Uterus (tissue), 4 donors: ENCODE measurements around the gene PRRG2. TPM values are rescaled to one million over a fixed set of nuclear protein-coding genes. Genes with fewer than 3 reads are reported as not detected.

Experiments
- DNase-seq, 2 donors: peaks; one replicate each; pipeline ENCODE4 v3.0.0-alpha.2; 2019 to 2020
- H3K27ac ChIP-seq, 2 donors: fragments of 200-600 bp; sonication (generic); 1 replicate in 1 of 2; 2 replicates in 1 of 2; pipeline ENCODE4 v1.5.1; 2016 to 2018
- H3K27me3 ChIP-seq, 2 donors: fragments of 200-600 bp; sonication (generic); one replicate each; pipeline ENCODE4 v1.5.1; 2018 to 2019; ENCODE audit warnings: control low read depth in 1 of 2
- H3K36me3 ChIP-seq, 2 donors: fragments of 200-600 bp; sonication (generic); one replicate each; pipeline ENCODE4 v1.5.1; 2019; ENCODE audit warnings: control low read depth in 1 of 2
- H3K4me1 ChIP-seq, 2 donors: fragments of 200-600 bp; sonication (generic); one replicate each; pipeline ENCODE4 v1.5.1; 2018 to 2019; ENCODE audit warnings: control low read depth in 1 of 2
- H3K4me3 ChIP-seq, 2 donors: fragments of 200-600 bp; sonication (generic); 1 replicate in 1 of 2; 2 replicates in 1 of 2; pipeline ENCODE4 v1.5.1; 2018 to 2019; ENCODE audit warnings: mild to moderate bottlenecking in 1 of 2
- H3K9me3 ChIP-seq, 2 donors: fragments of 200-600 bp; sonication (generic); one replicate each; pipeline ENCODE4 v1.5.1; 2019; ENCODE audit warnings: control low read depth in 1 of 2
- CTCF ChIP-seq, 4 experiments: fragments of 200-600 bp in 2 of 4; fragments of 450-650 bp in 2 of 4; sonication (generic) in 2 of 4; IDR thresholded peaks; one replicate each; pipeline ENCODE4 v1.5.1; 2016 to 2019; ENCODE audit warnings: antibody characterized with exemption in 4 of 4, mild to moderate bottlenecking in 2 of 4, moderate library complexity in 1 of 4
- POLR2A ChIP-seq, 2 donors: fragments of 450-650 bp; IDR thresholded peaks; one replicate each; pipeline ENCODE4 v1.6.1; 2016; ENCODE audit warnings: antibody characterized with exemption in 2 of 2, mild to moderate bottlenecking in 1 of 2, moderate library complexity in 1 of 2
- intact Hi-C: fragments of 100-400 bp; cut with DNase I; formaldehyde crosslinking; loops from one replicate; pipeline ENCODE4 v1.15.1; 2023; ENCODE audit warnings: low total_unique reads
- total RNA-seq, 4 donors: library from RNA; depleted of rRNA in 3 of 4; stranded (reverse); fragments of >200 nt in 3 of 4; gene quantifications; one replicate each; pipeline versions ENCODE4 v1.1.0 to v1.2.4, GENCODE V29; 2014 to 2023
- donor health status: DM: yes; HTN: yes; CAD: no.

The PRRG2 gene
- total RNA-seq, 4 donors from 2014 or later = 0.95 to 1.4 TPM; not detected in 2

GRCh38 chr19:49570997-49571676, 10.0 kb upstream of the PRRG2 start:
- intact Hi-C loops = no loop called here
- DNase-seq = no peak
- Histone ChIP-seq H3K27ac (peak overlapping the region; percentile 15 to 68), H3K27me3 (no peaks in the 10 kb centered on the region), H3K9me3 (no peaks in the 10 kb centered on the region), H3K4me3 (no peak overlapping the region), H3K36me3 (no peaks in the 10 kb centered on the region), H3K4me1 (peaks cover 4 to 12% of the 10 kb centered on the region in 2 donors)
- no peak for TF ChIP-seq CTCF (IDR thresholded peaks at IDR 0.05)
- no peak for TF ChIP-seq POLR2A (IDR thresholded peaks at IDR 0.05)

- Histone ChIP-seq H3K27me3 (no peaks in the 10 kb centered on the region), H3K9me3 (no peaks in the 10 kb centered on the region), H3K36me3 (no peaks in the 10 kb centered on the region), H3K27ac (no peak overlapping the region), H3K4me1 (peaks cover 4 to 12% of the 10 kb centered on the region in 2 donors), H3K4me3 (no peak overlapping the region)
- intact Hi-C loops = no loop called here
- no peak for TF ChIP-seq POLR2A (IDR thresholded peaks at IDR 0.05)
- no peak for TF ChIP-seq CTCF (IDR thresholded peaks at IDR 0.05)
- no peak for DNase-seq
Measured at GRCh38 chr19:49573009-49573408, 8.1 kb upstream of the PRRG2 start.

- peaks cover 4 to 12% of the 10 kb centered on the region in 2 donors for H3K4me1 ChIP-seq
- H3K36me3 ChIP-seq = no peaks in the 10 kb centered on the region
- no peak overlapping the region for H3K27ac ChIP-seq
- intact Hi-C loops = no loop called here
- no peak overlapping the region for H3K4me3 ChIP-seq
- no peak for DNase-seq
- H3K9me3 ChIP-seq = no peaks in the 10 kb centered on the region
- no peaks in the 10 kb centered on the region for H3K27me3 ChIP-seq
- TF ChIP-seq CTCF (IDR thresholded peaks at IDR 0.05) (no peak), POLR2A (IDR thresholded peaks at IDR 0.05) (no peak)
Measured at GRCh38 chr19:49573425-49573824, 7.7 kb upstream of the PRRG2 start.

GRCh38 chr19:49574206-49574755, 6.8 kb upstream of the PRRG2 start:
- Histone ChIP-seq H3K9me3 (no peaks in the 10 kb centered on the region), H3K27ac (no peak overlapping the region), H3K4me3 (no peak overlapping the region), H3K36me3 (no peaks in the 10 kb centered on the region), H3K27me3 (no peaks in the 10 kb centered on the region), H3K4me1 (peaks cover 5 to 12% of the 10 kb centered on the region in 2 donors)
- DNase-seq = no peak
- TF ChIP-seq POLR2A (IDR thresholded peaks at IDR 0.05) (no peak), CTCF (IDR thresholded peaks at IDR 0.05) (no peak)
- intact Hi-C loops = no loop called here

GRCh38 chr19:49579193-49579592, 1.9 kb upstream of the PRRG2 start:
- peaks cover 0 to 5% of the 10 kb centered on the region in 2 donors for H3K4me1 ChIP-seq
- no peaks in the 10 kb centered on the region for H3K27me3 ChIP-seq
- intact Hi-C loops = no loop called here
- no peak overlapping the region for H3K27ac ChIP-seq
- H3K36me3 ChIP-seq = no peaks in the 10 kb centered on the region
- no peak for TF ChIP-seq CTCF (IDR thresholded peaks at IDR 0.05)
- no peak for TF ChIP-seq POLR2A (IDR thresholded peaks at IDR 0.05)
- no peaks in the 10 kb centered on the region for H3K9me3 ChIP-seq
- DNase-seq = no peak
- peak overlapping the region in 1 of 2 donors; percentile 55 for H3K4me3 ChIP-seq
